ACC112 (cell line): Measurements from ENCODE around the gene ELOVL6.
A peak's percentile ranks its signal among the peaks of the same experiment; 100 is the strongest.

Experiments used
- H2AFZ ChIP-seq: fragments of 200-600 bp; sonication (generic); one replicate; pipeline ENCODE4 v1.6.0; 2017; ENCODE audit warnings: antibody characterized with exemption, low read length; ENCODE audit not compliant: unreplicated experiment
- H3K27ac ChIP-seq: fragments of 200-600 bp; sonication (generic); 2 replicates; pipeline ENCODE4 v1.5.1; 2014; ENCODE audit warnings: low read depth, mild to moderate bottlenecking, antibody characterized with exemption, low read length, moderate library complexity
- H3K27me3 ChIP-seq: fragments of 200-600 bp; sonication (generic); 2 replicates; pipeline ENCODE4 v1.6.1; 2014; ENCODE audit warnings: mild to moderate bottlenecking, antibody characterized with exemption, low read length, moderate library complexity, mixed read lengths; ENCODE audit not compliant: insufficient read depth
- H3K36me3 ChIP-seq: fragments of 200-600 bp; sonication (generic); 2 replicates; pipeline ENCODE4 v1.6.1; 2016; ENCODE audit warnings: mild to moderate bottlenecking, antibody characterized with exemption, low read length, moderate library complexity, mixed read lengths; ENCODE audit not compliant: insufficient read depth
- H3K4me1 ChIP-seq: fragments of 200-600 bp; sonication (generic); one replicate; pipeline ENCODE4 v1.6.1; 2016; ENCODE audit warnings: low read length, mixed read lengths; ENCODE audit not compliant: insufficient read depth, unreplicated experiment, control insufficient read depth
- H3K4me3 ChIP-seq: fragments of 200-600 bp; sonication (generic); 2 replicates; pipeline ENCODE4 v1.5.1; 2014; ENCODE audit warnings: mild to moderate bottlenecking, low read depth, low read length
- H3K79me2 ChIP-seq: fragments of 200-600 bp; sonication (generic); one replicate; pipeline ENCODE4 v1.6.0; 2016; ENCODE audit warnings: low read length; ENCODE audit not compliant: control insufficient read depth, unreplicated experiment, insufficient read depth

The ELOVL6 gene

GRCh38 chr4:110183058-110183457, 15.4 kb downstream of the ELOVL6 start:
- Histone ChIP-seq H3K27me3 (no peaks in the 10 kb centered on the region), H3K79me2 (no peaks in the 10 kb centered on the region), H3K4me1 (peaks cover 17% of the 10 kb centered on the region), H3K4me3 (no peak overlapping the region), H2AFZ (no peak overlapping the region), H3K36me3 (no peaks in the 10 kb centered on the region), H3K27ac (no peak overlapping the region)

- peaks cover 5% of the 10 kb centered on the region; the same call in 1 of the 2 replicates for H3K36me3 ChIP-seq
- no peak overlapping the region for H2AFZ ChIP-seq
- peaks cover 17% of the 10 kb centered on the region for H3K4me1 ChIP-seq
- H3K4me3 ChIP-seq = no peak overlapping the region
- no peaks in the 10 kb centered on the region for H3K27me3 ChIP-seq
- H3K79me2 ChIP-seq = no peaks in the 10 kb centered on the region
- no peak overlapping the region for H3K27ac ChIP-seq
Observed at GRCh38 chr4:110181890-110182289, 16.5 kb downstream of the ELOVL6 start.

- H3K36me3 ChIP-seq = peaks cover 5% of the 10 kb centered on the region; the same call in 1 of the 2 replicates
- H3K4me1 ChIP-seq = no peaks in the 10 kb centered on the region
- no peak overlapping the region for H2AFZ ChIP-seq
- no peaks in the 10 kb centered on the region for H3K27me3 ChIP-seq
- no peak overlapping the region for H3K4me3 ChIP-seq
- no peak overlapping the region for H3K27ac ChIP-seq
- no peaks in the 10 kb centered on the region for H3K79me2 ChIP-seq
Observed at GRCh38 chr4:110175634-110176033, 22.8 kb downstream of the ELOVL6 start.

- Histone ChIP-seq H2AFZ (no peak overlapping the region), H3K27me3 (no peaks in the 10 kb centered on the region), H3K79me2 (no peaks in the 10 kb centered on the region), H3K27ac (no peak overlapping the region), H3K4me1 (no peaks in the 10 kb centered on the region), H3K4me3 (no peak overlapping the region), H3K36me3 (peaks cover 5% of the 10 kb centered on the region; the same call in 1 of the 2 replicates)
Observed at GRCh38 chr4:110172972-110173371, 25.4 kb downstream of the ELOVL6 start.

GRCh38 chr4:110171971-110172370, 26.4 kb downstream of the ELOVL6 start:
- Histone ChIP-seq H3K79me2 (no peaks in the 10 kb centered on the region), H3K4me1 (no peaks in the 10 kb centered on the region), H2AFZ (no peak overlapping the region), H3K27ac (no peak overlapping the region), H3K36me3 (no peaks in the 10 kb centered on the region; the same call in 1 of the 2 replicates), H3K4me3 (no peak overlapping the region), H3K27me3 (no peaks in the 10 kb centered on the region)

GRCh38 chr4:110170861-110171260, 27.6 kb downstream of the ELOVL6 start:
- Histone ChIP-seq H3K79me2 (no peaks in the 10 kb centered on the region), H3K27ac (no peak overlapping the region), H3K4me1 (peaks cover 10% of the 10 kb centered on the region), H3K27me3 (no peaks in the 10 kb centered on the region), H2AFZ (no peak overlapping the region), H3K4me3 (no peak overlapping the region), H3K36me3 (no peaks in the 10 kb centered on the region; the same call in 1 of the 2 replicates)

- H3K79me2 ChIP-seq = peaks cover 6% of the 10 kb centered on the region
- peak overlapping the region; percentile 94 for H3K27ac ChIP-seq
- no peaks in the 10 kb centered on the region for H3K27me3 ChIP-seq
- no peak overlapping the region for H2AFZ ChIP-seq
- H3K36me3 ChIP-seq = peaks cover 11% of the 10 kb centered on the region
- H3K4me3 ChIP-seq = peak overlapping the region; percentile 47; the same call in 1 of the 2 replicates
- peaks cover 46% of the 10 kb centered on the region for H3K4me1 ChIP-seq
Observed at GRCh38 chr4:110165382-110166286, 32.8 kb downstream of the ELOVL6 start.

GRCh38 chr4:110164856-110165255, 33.6 kb downstream of the ELOVL6 start:
- peak overlapping the region; percentile 94 for H3K27ac ChIP-seq
- peaks cover 11% of the 10 kb centered on the region for H3K36me3 ChIP-seq

GRCh38 chr4:110164251-110164650, 34.2 kb downstream of the ELOVL6 start:
- Histone ChIP-seq H3K27me3 (no peaks in the 10 kb centered on the region), H3K36me3 (peaks cover 11% of the 10 kb centered on the region), H3K79me2 (peaks cover 10% of the 10 kb centered on the region), H3K4me3 (peak overlapping the region; percentile 19; the same call in 1 of the 2 replicates), H3K27ac (peak overlapping the region; percentile 94), H3K4me1 (peaks cover 60% of the 10 kb centered on the region), H2AFZ (no peak overlapping the region)

More at GRCh38 chr4:110164856-110165255, 33.6 kb downstream of the ELOVL6 start:
- Histone ChIP-seq H3K4me3 (no peak overlapping the region), H3K79me2 (peaks cover 6% of the 10 kb centered on the region), H3K4me1 (peaks cover 54% of the 10 kb centered on the region), H3K27me3 (no peaks in the 10 kb centered on the region), H2AFZ (no peak overlapping the region)

GRCh38 chr4:110163327-110164069, 34.9 kb downstream of the ELOVL6 start:
- H3K4me1 ChIP-seq = peaks cover 64% of the 10 kb centered on the region
- H2AFZ ChIP-seq = peak overlapping the region; percentile 30
- H3K36me3 ChIP-seq = peaks cover 11% of the 10 kb centered on the region
- H3K27ac ChIP-seq = peak overlapping the region; percentile 94
- peaks cover 10% of the 10 kb centered on the region for H3K79me2 ChIP-seq
- H3K4me3 ChIP-seq = peak overlapping the region; percentile 19; the same call in 1 of the 2 replicates
- H3K27me3 ChIP-seq = no peaks in the 10 kb centered on the region
